NCI-H1930 (cell line): ENCODE measurements around the gene PPP4R1.
"Not testable (repeated sequence)": the region's sequence is repeated elsewhere in the genome, so short reads cannot be mapped to it uniquely, and the experiment has no call there.

Source experiments
- DNase-seq, 2 experiments: peaks; one replicate each; lab custom pipeline; 2025; lab: John Stamatoyannopoulos, UW

PPP4R1 gene

GRCh38 chr18:9614401-9615279, at the start of gene PPP4R1:
Gene PPP4R1, minus strand, starts transcription at chr18:9614559. Its CDS starts 75 bp downstream, at chr18:9614484.
- peak; percentile 29 to 72 for DNase-seq

- DNase-seq: no peak
Measured at GRCh38 chr18:9663377-9663776, 49.0 kb upstream of the PPP4R1 start.

- no peak for DNase-seq
Measured at GRCh38 chr18:9661564-9661963, 47.2 kb upstream of the PPP4R1 start.

GRCh38 chr18:9659499-9660375, 45.4 kb upstream of the PPP4R1 start:
- DNase-seq: no peak

GRCh38 chr18:9658087-9658641, 43.8 kb upstream of the PPP4R1 start:
- no peak for DNase-seq

- no peak for DNase-seq
Measured at GRCh38 chr18:9655232-9655767, 40.9 kb upstream of the PPP4R1 start.

GRCh38 chr18:9653390-9653789, 39.0 kb upstream of the PPP4R1 start:
- no peak for DNase-seq

- DNase-seq: no peak
Measured at GRCh38 chr18:9649164-9649540, 34.8 kb upstream of the PPP4R1 start.

GRCh38 chr18:9648431-9649163, 34.2 kb upstream of the PPP4R1 start:
- no peak for DNase-seq

- no peak for DNase-seq
Measured at GRCh38 chr18:9647496-9648323, 33.4 kb upstream of the PPP4R1 start.

- DNase-seq: no peak
Measured at GRCh38 chr18:9643549-9643948, 29.2 kb upstream of the PPP4R1 start.

GRCh38 chr18:9642799-9643462, 28.6 kb upstream of the PPP4R1 start:
- DNase-seq: no peak

GRCh38 chr18:9641081-9641480, 26.7 kb upstream of the PPP4R1 start:
- not testable (repeated sequence) for DNase-seq

- peak; percentile 38 to 43 for DNase-seq
Measured at GRCh38 chr18:9638886-9639285, 24.5 kb upstream of the PPP4R1 start.

- DNase-seq: no peak
Measured at GRCh38 chr18:9637036-9637767, 22.8 kb upstream of the PPP4R1 start.

GRCh38 chr18:9634856-9635255, 20.5 kb upstream of the PPP4R1 start:
- DNase-seq: no peak

- DNase-seq: no peak
Measured at GRCh38 chr18:9631814-9632496, 17.6 kb upstream of the PPP4R1 start.

- DNase-seq: no peak
Measured at GRCh38 chr18:9630444-9630843, 16.1 kb upstream of the PPP4R1 start.

GRCh38 chr18:9629709-9630108, 15.3 kb upstream of the PPP4R1 start:
- DNase-seq: no peak
